ENCODE results near the gene ATP6V0A1.
"Not testable (repeated sequence)": the region's sequence is repeated elsewhere in the genome, so short reads cannot be mapped to it uniquely, and the experiment has no call there.

The ATP6V0A1 gene

DNA sequence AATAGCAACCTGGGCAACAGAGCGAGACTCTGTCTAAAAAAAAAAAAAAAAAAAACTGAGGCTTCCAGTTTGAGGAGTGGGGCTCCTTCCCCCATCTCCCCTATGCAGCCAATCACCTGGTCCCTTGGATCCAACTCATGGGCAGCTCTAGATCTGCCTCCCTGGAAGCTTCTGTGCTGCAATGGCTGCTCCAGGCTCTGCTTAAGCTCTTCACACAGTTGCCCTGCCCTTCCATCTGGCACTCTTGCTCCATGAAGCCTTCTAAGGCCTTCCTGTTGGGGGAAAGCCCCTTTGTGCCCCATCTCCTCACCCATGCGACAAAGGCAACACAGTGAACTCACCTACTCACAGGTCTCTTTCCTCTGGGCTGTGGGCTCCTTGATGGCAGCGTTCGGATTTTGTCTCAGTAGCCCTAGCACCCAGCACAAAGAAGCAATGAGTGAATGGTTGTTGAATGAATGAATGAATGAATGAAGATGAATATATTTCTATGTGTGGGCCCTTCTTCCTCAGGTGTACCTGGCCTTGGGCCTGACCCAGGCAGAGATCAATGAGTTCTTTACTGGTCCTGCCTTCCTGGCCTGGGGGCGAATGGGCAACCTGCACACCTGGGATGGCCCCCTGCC lies 79.3 kb downstream of the ATP6V0A1 start:
- no peak for DNase-seq (ENCODE audit: low read depth in 1 of 2, low spot score in 1 of 2)

DNA sequence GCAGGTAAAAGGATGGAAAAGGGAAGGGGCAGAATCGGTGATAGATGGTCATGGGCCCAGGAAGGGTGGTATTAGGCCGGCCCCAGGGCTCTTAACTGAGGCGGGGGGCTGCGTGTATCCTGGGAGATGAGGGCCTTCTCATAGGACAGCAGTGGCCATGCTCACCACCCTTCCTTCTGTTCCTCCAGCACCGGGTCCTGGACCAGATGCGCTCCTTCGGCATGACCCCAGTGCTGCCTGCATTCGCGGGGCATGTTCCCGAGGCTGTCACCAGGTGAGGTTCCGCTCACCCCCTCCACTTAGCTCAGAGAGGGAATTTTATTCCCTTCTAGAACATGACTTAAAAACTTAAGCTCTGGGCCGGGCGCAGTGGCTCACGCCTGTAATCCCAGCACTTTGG lies 79.8 kb downstream of the ATP6V0A1 start:
- no peak for DNase-seq (ENCODE audit: low read depth in 1 of 2, low spot score in 1 of 2)

- not testable (repeated sequence) for DNase-seq (ENCODE audit: low read depth in 1 of 2, low spot score in 1 of 2)
Measured at GRCh38 chr17:42540558-42540957, 81.9 kb downstream of the ATP6V0A1 start.

GRCh38 chr17:42541041-42541833 lies 82.6 kb downstream of the ATP6V0A1 start:
- DNase-seq (ENCODE audit: low read depth in 1 of 2, low spot score in 1 of 2) = no peak

- DNase-seq (ENCODE audit: low read depth in 1 of 2, low spot score in 1 of 2) = no peak
Measured at GRCh38 chr17:42543190-42544079, 84.8 kb downstream of the ATP6V0A1 start.

GRCh38 chr17:42544874-42545283 lies 86.2 kb downstream of the ATP6V0A1 start:
- no peak for DNase-seq (ENCODE audit: low read depth in 1 of 2, low spot score in 1 of 2)

- DNase-seq (ENCODE audit: low read depth in 1 of 2, low spot score in 1 of 2) = not testable (repeated sequence)
Measured at GRCh38 chr17:42545755-42546505, 87.3 kb downstream of the ATP6V0A1 start.

DNA sequence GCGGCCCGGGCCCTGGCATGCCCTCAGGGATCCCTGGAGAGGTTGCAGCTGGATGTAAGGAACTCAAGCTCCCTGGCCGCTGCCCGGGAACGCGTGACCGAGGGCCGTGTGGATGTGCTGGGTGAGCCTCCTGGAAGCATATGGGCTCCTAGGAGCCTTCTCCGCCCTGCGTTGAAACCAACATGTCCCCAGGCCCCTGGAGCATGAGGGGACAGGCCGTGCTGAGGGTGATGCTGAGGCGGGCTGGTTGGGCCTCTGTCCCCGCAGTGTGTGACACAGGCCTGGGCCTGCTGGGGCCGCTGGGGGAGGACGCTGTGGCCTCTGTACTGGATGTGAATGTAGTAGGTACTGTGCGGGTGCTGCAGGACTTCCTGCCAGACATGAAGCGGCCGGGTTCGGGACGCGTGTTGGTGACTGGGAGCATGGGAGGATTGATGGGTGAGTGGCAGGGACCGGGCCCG lies 88.4 kb downstream of the ATP6V0A1 start:
- DNase-seq (ENCODE audit: low read depth in 1 of 2, low spot score in 1 of 2) = no peak

GRCh38 chr17:42547698-42548069 lies 89.0 kb downstream of the ATP6V0A1 start:
- no peak for DNase-seq (ENCODE audit: low read depth in 1 of 2, low spot score in 1 of 2)

GRCh38 chr17:42548070-42548837 lies 89.6 kb downstream of the ATP6V0A1 start:
- peak; percentile 61 to 71 for DNase-seq (ENCODE audit: low read depth in 1 of 2, low spot score in 1 of 2)

GRCh38 chr17:42548993-42549755 lies 90.5 kb downstream of the ATP6V0A1 start:
- DNase-seq (ENCODE audit: low read depth in 1 of 2, low spot score in 1 of 2) = no peak

DNA sequence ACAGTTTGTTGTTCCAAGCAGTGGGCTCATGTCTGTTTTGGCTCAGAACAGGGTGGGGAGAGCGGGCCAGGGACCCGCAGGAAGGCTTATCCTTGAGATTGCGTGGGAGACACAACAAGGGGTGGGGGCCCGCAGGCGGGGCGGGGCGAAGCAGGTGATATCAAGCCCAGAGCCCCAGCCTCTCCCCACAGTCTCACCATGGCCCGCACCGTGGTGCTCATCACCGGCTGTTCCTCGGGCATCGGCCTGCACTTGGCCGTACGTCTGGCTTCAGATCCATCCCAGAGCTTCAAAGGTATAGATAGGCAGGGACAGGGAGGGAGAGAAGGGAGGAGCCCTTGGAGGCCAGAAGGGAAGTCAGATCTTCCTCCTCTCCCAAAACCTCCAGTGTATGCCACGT lies 94.1 kb downstream of the ATP6V0A1 start, which contains the start of gene HSD17B1:
HSD17B1 (plus strand) TSS at position 188 of the 400 bp plus-strand sequence; CDS start at position 199, 11 bp downstream.
- DNase-seq (ENCODE audit: low read depth in 1 of 2, low spot score in 1 of 2) = not testable (repeated sequence)

DNA sequence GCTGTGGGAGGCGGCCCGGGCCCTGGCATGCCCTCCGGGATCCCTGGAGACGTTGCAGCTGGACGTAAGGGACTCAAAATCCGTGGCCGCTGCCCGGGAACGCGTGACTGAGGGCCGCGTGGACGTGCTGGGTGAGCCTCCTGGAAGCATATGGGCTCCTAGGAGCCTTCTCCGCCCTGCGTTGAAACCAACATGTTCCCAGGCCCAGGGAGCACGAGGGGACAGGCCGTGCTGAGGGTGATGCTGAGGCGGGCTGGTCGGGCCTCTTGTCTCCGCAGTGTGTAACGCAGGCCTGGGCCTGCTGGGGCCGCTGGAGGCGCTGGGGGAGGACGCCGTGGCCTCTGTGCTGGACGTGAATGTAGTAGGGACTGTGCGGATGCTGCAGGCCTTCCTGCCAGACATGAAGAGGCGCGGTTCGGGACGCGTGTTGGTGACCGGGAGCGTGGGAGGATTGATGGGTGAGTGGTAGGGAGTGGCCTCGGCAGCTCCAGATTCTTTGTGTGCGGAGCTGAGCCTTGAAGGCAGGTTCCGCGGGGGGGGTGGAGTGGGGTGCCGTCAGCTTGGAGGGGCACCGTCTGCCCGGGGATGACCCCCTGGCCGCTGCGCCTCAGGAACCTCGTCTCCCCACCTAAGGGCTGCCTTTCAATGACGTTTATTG lies 94.6 kb downstream of the ATP6V0A1 start:
- DNase-seq (ENCODE audit: low read depth in 1 of 2, low spot score in 1 of 2) = no peak

DNA sequence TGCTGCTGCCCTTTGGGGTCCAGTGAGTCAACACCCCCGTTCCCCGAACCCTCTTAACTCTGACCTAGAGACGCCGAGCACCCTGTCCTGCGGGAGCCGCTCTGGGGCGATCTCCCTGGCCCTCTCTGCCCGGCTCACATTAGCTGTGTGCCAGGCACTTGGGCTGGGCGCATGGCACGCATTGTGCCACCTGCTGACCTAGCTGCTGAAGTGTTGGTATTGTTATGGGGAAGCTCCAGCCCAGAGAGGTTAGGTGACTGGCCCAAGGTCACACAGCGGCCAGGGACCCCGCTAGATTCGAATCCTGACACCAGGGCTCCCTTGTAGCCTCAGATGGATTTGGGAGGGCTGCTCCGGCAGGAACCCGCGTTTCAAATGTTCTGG lies 95.2 kb downstream of the ATP6V0A1 start:
- DNase-seq (ENCODE audit: low read depth in 1 of 2, low spot score in 1 of 2) = no peak

GRCh38 chr17:42554250-42555121 lies 95.8 kb downstream of the ATP6V0A1 start:
- DNase-seq (ENCODE audit: low read depth in 1 of 2, low spot score in 1 of 2) = peak; percentile 47 to 53

DNA sequence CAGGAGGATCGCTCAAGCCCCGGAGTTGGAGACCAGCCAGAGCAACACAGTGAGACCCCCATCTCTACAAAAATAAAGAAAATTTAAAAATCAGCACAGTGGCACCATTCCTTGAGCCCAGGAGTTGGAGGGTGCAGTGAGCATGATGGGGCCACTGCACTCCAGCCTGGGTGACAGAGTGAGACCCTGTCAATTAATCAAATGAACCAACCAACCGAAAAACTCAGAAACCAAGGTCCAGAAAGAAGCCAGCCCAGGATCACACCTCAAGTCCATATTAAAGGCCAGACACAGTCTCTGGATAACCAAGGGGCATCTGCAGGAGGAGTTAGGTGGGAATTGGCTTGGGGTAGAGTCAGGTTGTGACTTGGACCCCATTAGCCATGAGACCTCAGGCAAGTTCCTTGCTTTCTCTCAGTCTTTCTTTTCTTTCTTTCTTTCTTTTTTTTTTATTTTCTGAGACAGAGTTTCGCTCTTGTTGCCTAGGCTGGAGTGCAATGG lies 96.5 kb downstream of the ATP6V0A1 start:
- DNase-seq (ENCODE audit: low read depth in 1 of 2, low spot score in 1 of 2) = no peak

DNA sequence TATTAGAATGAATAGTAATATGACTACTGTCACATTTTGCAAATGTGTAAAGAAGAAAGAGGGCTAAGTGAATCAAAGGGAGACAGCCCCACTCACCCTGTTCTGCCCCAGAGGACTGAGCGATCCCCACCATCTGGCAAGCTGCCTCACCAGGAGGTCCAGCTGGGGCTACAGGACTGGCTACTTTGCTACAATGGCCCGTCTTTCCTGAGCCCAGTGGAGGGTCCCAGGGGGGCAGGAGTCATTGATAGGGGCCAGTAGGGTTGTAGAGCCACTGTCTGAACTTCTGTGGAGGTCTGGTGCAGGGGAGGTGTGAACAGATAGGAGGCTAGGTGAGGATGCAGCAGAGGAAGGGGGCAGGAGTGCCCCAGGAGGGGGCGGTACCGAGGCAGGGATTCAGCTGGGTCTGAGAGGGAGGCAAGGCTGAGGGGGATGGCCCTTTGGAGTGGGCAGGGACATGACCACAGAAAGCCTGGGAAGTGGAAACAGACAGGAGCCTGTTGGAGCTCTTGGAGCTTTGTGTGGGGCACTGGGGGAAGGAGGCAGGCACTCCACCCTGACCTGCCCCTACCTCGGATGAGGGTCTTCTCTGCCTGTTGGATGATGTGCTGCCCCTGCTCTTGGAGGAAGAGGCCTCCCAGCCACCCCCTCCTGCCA lies 97.4 kb downstream of the ATP6V0A1 start:
- not testable (repeated sequence) for DNase-seq (ENCODE audit: low read depth in 1 of 2, low spot score in 1 of 2)

All from stimulated activated CD4-positive, alpha-beta T cell treated with anti-CD3 and anti-CD28 coated beads, Interleukin-15, amount 100 ng/mL, for 1 hour (primary cell).